Thoracic aorta (tissue), 2 donors: ENCODE measurements around the gene RNF11. TPM values are rescaled to one million over a fixed set of nuclear protein-coding genes. Genes with fewer than 3 reads are reported as not detected.

Source experiments
- ATAC-seq: fragments of 150-250 bp; one replicate; pipeline ENCODE4 v1.8.0; 2017; ENCODE audit warnings: low read depth; ENCODE audit not compliant: insufficient number of reproducible peaks, low FRiP score
- DNase-seq: peaks from one replicate; pipeline ENCODE4 v3.0.0-alpha.2; 2020; ENCODE audit warnings: low spot score
- H3K27ac ChIP-seq, 2 donors: fragments of 200-600 bp; sonication (generic); 1 replicate in 1 of 2; 2 replicates in 1 of 2; pipeline ENCODE4 v1.5.1; 2016; ENCODE audit warnings: mild to moderate bottlenecking in 2 of 2, moderate library complexity in 2 of 2
- H3K27me3 ChIP-seq: fragments of 200-600 bp; sonication (generic); replicated peaks from 2 replicates; pipeline ENCODE4 v1.6.0; 2016; ENCODE audit warnings: mild to moderate bottlenecking; ENCODE audit not compliant: insufficient read depth
- H3K36me3 ChIP-seq: fragments of 200-600 bp; sonication (generic); one replicate; pipeline ENCODE4 v1.5.1; 2016
- H3K4me1 ChIP-seq, 2 donors: fragments of 200-600 bp; sonication (generic); 1 replicate in 1 of 2; 2 replicates in 1 of 2; pipeline versions ENCODE4 v1.5.1 to v1.6.0; 2016; ENCODE audit warnings: low read depth in 2 of 2, mild to moderate bottlenecking in 1 of 2; ENCODE audit not compliant: control insufficient read depth in 1 of 2
- H3K4me3 ChIP-seq: fragments of 200-600 bp; sonication (generic); 2 replicates; pipeline ENCODE4 v1.5.1; 2016; ENCODE audit warnings: mild to moderate bottlenecking
- H3K9me3 ChIP-seq: fragments of 200-600 bp; sonication (generic); 2 replicates; pipeline ENCODE4 v1.5.1; 2016
- CTCF ChIP-seq: fragments of 200-600 bp; sonication (generic); IDR thresholded peaks from one replicate; pipeline ENCODE4 v1.5.1; 2019; ENCODE audit warnings: antibody characterized with exemption
- total RNA-seq, 2 donors: library from RNA; depleted of rRNA; stranded (reverse); fragments of >200 nt; gene quantifications; one replicate each; pipeline versions ENCODE4 v1.1.0 to v1.2.3, GENCODE V29; 2016

Gene RNF11
- total RNA-seq, 2 donors from 2014 or later, result 102 to 112 TPM

GRCh38 chr1:51252366-51252765 is 16.3 kb downstream of the RNF11 start:
- H3K27ac ChIP-seq, result no peak overlapping the region
- TF ChIP-seq CTCF, result no peak
- no peak for DNase-seq
- H3K36me3 ChIP-seq, result no peaks in the 10 kb centered on the region
- H3K4me3 ChIP-seq, result no peak overlapping the region
- H3K27me3 ChIP-seq, result no peaks in the 10 kb centered on the region
- no peaks in the 10 kb centered on the region for H3K9me3 ChIP-seq
- peaks cover 26 to 56% of the 10 kb centered on the region in 2 donors for H3K4me1 ChIP-seq
- ATAC-seq, result no peak

GRCh38 chr1:51253691-51254090 is 17.6 kb downstream of the RNF11 start:
- H3K27me3 ChIP-seq, result no peaks in the 10 kb centered on the region
- no peaks in the 10 kb centered on the region for H3K9me3 ChIP-seq
- ATAC-seq (no peak), DNase-seq (no peak)
- no peaks in the 10 kb centered on the region for H3K36me3 ChIP-seq
- H3K27ac ChIP-seq, result no peak overlapping the region
- H3K4me1 ChIP-seq, result peaks cover 22 to 53% of the 10 kb centered on the region in 2 donors
- no peak for TF ChIP-seq CTCF
- H3K4me3 ChIP-seq, result no peak overlapping the region

- peaks cover 30 to 56% of the 10 kb centered on the region in 2 donors for H3K4me1 ChIP-seq
- peak overlapping the region; percentile 20 for H3K4me3 ChIP-seq
- DNase-seq (no peak), ATAC-seq (no peak)
- H3K27me3 ChIP-seq, result no peaks in the 10 kb centered on the region
- no peaks in the 10 kb centered on the region for H3K36me3 ChIP-seq
- H3K27ac ChIP-seq, result peak overlapping the region in 1 of 2 donors; percentile 32
- no peaks in the 10 kb centered on the region for H3K9me3 ChIP-seq
- no peak for TF ChIP-seq CTCF
These were observed 19.3 kb downstream of the RNF11 start for GRCh38 chr1:51255331-51255730.

- no peak overlapping the region for H3K4me3 ChIP-seq
- H3K27me3 ChIP-seq, result no peaks in the 10 kb centered on the region
- no peaks in the 10 kb centered on the region for H3K9me3 ChIP-seq
- H3K27ac ChIP-seq, result peak overlapping the region; percentile 54 to 76
- ATAC-seq (no peak), DNase-seq (no peak)
- no peaks in the 10 kb centered on the region for H3K36me3 ChIP-seq
- H3K4me1 ChIP-seq, result peaks cover 56 to 87% of the 10 kb centered on the region in 2 donors
- no peak for TF ChIP-seq CTCF
These were observed 27.2 kb downstream of the RNF11 start for GRCh38 chr1:51263147-51263877.

- Histone ChIP-seq H3K27me3 (no peaks in the 10 kb centered on the region), H3K9me3 (no peaks in the 10 kb centered on the region), H3K36me3 (no peaks in the 10 kb centered on the region), H3K27ac (peak overlapping the region; percentile 67 to 76), H3K4me1 (peaks cover 58 to 87% of the 10 kb centered on the region in 2 donors), H3K4me3 (peak overlapping the region; percentile 56)
- TF ChIP-seq CTCF, result no peak
- DNase-seq, result no peak
- peak; percentile 84 for ATAC-seq
These were observed 28.4 kb downstream of the RNF11 start for GRCh38 chr1:51264451-51264850.
